ENCODE measurements around the gene DIRAS1. TPM values are rescaled to one million over a fixed set of nuclear protein-coding genes. Genes with fewer than 3 reads are reported as not detected.

Gene DIRAS1
- total RNA-seq, 1 donor from 2014 or later = 0.47 TPM

GRCh38 chr19:2755811-2756210 lies 34.6 kb upstream of the DIRAS1 start:
- no peak for DNase-seq (ENCODE audit: extremely low read depth, low read depth, low spot score)

- no peak for DNase-seq (ENCODE audit: extremely low read depth, low read depth, low spot score)
Measured at GRCh38 chr19:2755448-2755705, 34.2 kb upstream of the DIRAS1 start.

GRCh38 chr19:2754659-2755447 lies 33.7 kb upstream of the DIRAS1 start:
- DNase-seq (ENCODE audit: extremely low read depth, low read depth, low spot score) = no peak

- no peak for DNase-seq (ENCODE audit: extremely low read depth, low read depth, low spot score)
Measured at GRCh38 chr19:2751438-2751830, 30.3 kb upstream of the DIRAS1 start.

GRCh38 chr19:2750808-2751437 lies 29.8 kb upstream of the DIRAS1 start:
- DNase-seq (ENCODE audit: extremely low read depth, low read depth, low spot score) = no peak

- no peak for DNase-seq (ENCODE audit: extremely low read depth, low read depth, low spot score)
Measured at GRCh38 chr19:2747349-2747748, 26.2 kb upstream of the DIRAS1 start.

- DNase-seq (ENCODE audit: extremely low read depth, low read depth, low spot score) = no peak
Measured at GRCh38 chr19:2744113-2744512, 22.9 kb upstream of the DIRAS1 start.

- no peak for DNase-seq (ENCODE audit: extremely low read depth, low read depth, low spot score)
Measured at GRCh38 chr19:2743099-2743498, 21.9 kb upstream of the DIRAS1 start.

GRCh38 chr19:2740314-2740656 lies 19.1 kb upstream of the DIRAS1 start:
- DNase-seq (ENCODE audit: extremely low read depth, low read depth, low spot score) = no peak

GRCh38 chr19:2739602-2740313 lies 18.6 kb upstream of the DIRAS1 start, which contains the start of gene SLC39A3:
TSS of gene SLC39A3 (minus strand) at chr19:2740017. CDS start at chr19:2737257, 2,760 bp downstream.
- peak; percentile 89 for DNase-seq (ENCODE audit: extremely low read depth, low read depth, low spot score)

- no peak for DNase-seq (ENCODE audit: extremely low read depth, low read depth, low spot score)
Measured at GRCh38 chr19:2736550-2737190, 15.5 kb upstream of the DIRAS1 start.

- no peak for DNase-seq (ENCODE audit: extremely low read depth, low read depth, low spot score)
Measured at GRCh38 chr19:2735374-2735773, 14.2 kb upstream of the DIRAS1 start.

- no peak for DNase-seq (ENCODE audit: extremely low read depth, low read depth, low spot score)
Measured at GRCh38 chr19:2734589-2735288, 13.6 kb upstream of the DIRAS1 start.

- no peak for DNase-seq (ENCODE audit: extremely low read depth, low read depth, low spot score)
Measured at GRCh38 chr19:2733930-2734588, 12.9 kb upstream of the DIRAS1 start.

- DNase-seq (ENCODE audit: extremely low read depth, low read depth, low spot score) = no peak
Measured at GRCh38 chr19:2732883-2733282, 11.7 kb upstream of the DIRAS1 start.

GRCh38 chr19:2732157-2732725 lies 11.1 kb upstream of the DIRAS1 start:
- no peak for DNase-seq (ENCODE audit: extremely low read depth, low read depth, low spot score)

GRCh38 chr19:2731181-2731995 lies 10.2 kb upstream of the DIRAS1 start:
- no peak for DNase-seq (ENCODE audit: extremely low read depth, low read depth, low spot score)

GRCh38 chr19:2729943-2730818 lies 9.0 kb upstream of the DIRAS1 start:
- DNase-seq (ENCODE audit: extremely low read depth, low read depth, low spot score) = no peak

Data from glomerular endothelial cell (primary cell).